ENCODE results near the gene KCNJ16.

Gene KCNJ16

GRCh38 chr17:70076831-70077230, 1.8 kb downstream of the KCNJ16 start:
- H3K27ac ChIP-seq: no peak overlapping the region
- no peak for TF ChIP-seq CTCF (conservative IDR thresholded peaks at IDR 0.05)

- no peak for TF ChIP-seq CTCF (conservative IDR thresholded peaks at IDR 0.05)
Observed at GRCh38 chr17:70078549-70078948, 3.5 kb downstream of the KCNJ16 start.

GRCh38 chr17:70078994-70079531, 4.0 kb downstream of the KCNJ16 start:
- TF ChIP-seq CTCF (conservative IDR thresholded peaks at IDR 0.05): no peak
- H3K27ac ChIP-seq: no peak overlapping the region

More at GRCh38 chr17:70078549-70078948, 3.5 kb downstream of the KCNJ16 start:
- H3K27ac ChIP-seq: no peak overlapping the region

DNA sequence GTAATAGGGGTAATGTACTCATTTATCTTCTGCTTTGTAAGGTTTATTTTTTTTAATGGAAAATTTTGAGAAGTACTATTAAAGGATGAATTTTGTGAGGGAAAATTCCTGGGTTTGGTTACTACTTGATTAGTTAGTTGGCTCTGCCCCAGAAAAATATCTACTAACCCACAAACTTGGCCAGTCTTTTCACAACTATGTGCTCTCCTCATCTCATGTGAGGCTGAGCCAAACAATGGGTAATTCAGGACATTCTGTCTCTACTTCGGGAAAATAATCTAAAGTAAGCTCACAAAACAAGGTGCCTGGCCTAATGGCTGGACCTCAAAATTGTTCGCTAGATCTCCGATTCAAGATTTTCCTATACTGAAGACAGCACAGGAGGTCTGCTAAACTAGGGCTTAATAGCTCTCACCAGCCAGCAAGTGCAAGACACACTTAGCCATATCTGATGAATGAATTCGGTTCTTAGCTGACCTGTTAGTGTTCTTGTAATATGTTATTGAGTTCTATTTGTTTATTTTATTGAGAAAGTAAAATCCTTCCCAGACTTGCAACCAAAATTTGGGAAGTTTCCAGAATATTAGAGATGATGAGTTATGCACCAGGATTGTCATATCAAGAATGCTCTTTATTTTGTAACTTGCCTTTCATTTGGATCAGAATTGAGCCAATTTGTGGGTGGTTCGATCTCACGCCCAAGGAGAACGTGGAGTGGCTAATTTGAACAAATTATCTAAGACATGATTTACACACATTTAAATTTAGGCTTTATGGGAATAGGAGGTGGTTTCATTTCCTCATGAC, 5.7 kb downstream of the KCNJ16 start:
- no peak for TF ChIP-seq CTCF (conservative IDR thresholded peaks at IDR 0.05)

DNA sequence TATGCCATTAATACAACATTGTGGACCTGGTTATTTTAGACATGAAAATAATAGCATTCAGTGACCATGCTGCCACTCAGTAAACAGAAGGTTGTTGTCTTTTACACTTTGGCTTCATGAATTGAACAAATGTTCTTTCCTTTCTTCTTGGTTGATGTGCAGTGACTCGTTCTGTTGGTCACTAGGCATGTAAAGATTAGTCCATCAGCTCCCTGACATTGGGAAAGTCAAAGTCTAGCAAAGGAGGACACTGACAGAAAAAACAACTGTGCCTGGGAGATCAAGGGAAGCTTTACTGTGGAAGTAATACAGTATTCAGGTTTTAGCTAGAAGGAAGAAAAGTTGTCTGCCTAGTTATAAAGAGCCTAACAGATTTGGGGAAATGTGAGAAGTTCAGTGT, 6.9 kb downstream of the KCNJ16 start:
- TF ChIP-seq CTCF (conservative IDR thresholded peaks at IDR 0.05): no peak
- no peak overlapping the region for H3K27ac ChIP-seq

More for the DNA sequence above, 5.7 kb downstream of the KCNJ16 start:
- no peak overlapping the region for H3K27ac ChIP-seq

DNA sequence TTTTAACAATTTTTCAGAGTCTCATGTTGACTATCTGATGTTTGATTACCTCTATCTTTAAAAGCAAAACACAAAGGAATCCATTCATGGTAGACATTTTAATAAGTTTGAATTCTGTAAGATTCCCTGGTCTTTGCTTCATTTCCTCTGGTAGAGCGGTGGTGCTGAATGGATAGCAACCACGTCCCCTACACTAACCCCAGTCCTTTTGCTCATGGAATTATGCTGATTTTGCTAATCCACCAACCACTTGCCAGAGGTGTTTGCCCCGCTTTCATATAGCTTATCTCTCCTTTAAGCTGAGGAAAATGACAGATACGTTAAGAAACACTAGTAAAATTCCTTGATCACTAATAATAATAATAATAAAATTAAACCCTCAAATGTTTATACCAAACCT, 9.5 kb downstream of the KCNJ16 start:
- H3K27ac ChIP-seq: no peak overlapping the region
- no peak for TF ChIP-seq CTCF (conservative IDR thresholded peaks at IDR 0.05)

- H3K27ac ChIP-seq: no peak overlapping the region
- TF ChIP-seq CTCF (conservative IDR thresholded peaks at IDR 0.05): no peak
Observed at GRCh38 chr17:70086516-70086915, 11.5 kb downstream of the KCNJ16 start.

Data from VCaP (cell line).